BLaER1 treated with 17β-estradiol and CSF1 and Interleukin-3, amounts not matched to agents 10 nM and 100 nM (cell line): ENCODE results near the gene ROBO1.

Experiments used
- H3K27ac ChIP-seq, 11 experiments: shearing (Covaris generic); formaldehyde crosslinking; 2 replicates each; pipeline ENCODE4 v1.8.1; 2022
- H3K27me3 ChIP-seq, 11 experiments: shearing (Covaris generic); formaldehyde crosslinking; 2 replicates each; pipeline ENCODE4 v1.8.1; 2022
- H3K36me3 ChIP-seq, 11 experiments: shearing (Covaris generic); formaldehyde crosslinking; 2 replicates each; pipeline ENCODE4 v1.8.1; 2022
- H3K4me1 ChIP-seq, 10 experiments: shearing (Covaris generic); formaldehyde crosslinking; 2 replicates each; pipeline ENCODE4 v1.8.1; 2022
- H3K4me2 ChIP-seq, 11 experiments: shearing (Covaris generic); formaldehyde crosslinking; 2 replicates each; pipeline ENCODE4 v1.8.1; 2022
- H3K4me3 ChIP-seq, 10 experiments: shearing (Covaris generic); formaldehyde crosslinking; 2 replicates each; pipeline ENCODE4 v1.8.1; 2022
- H3K9ac ChIP-seq, 11 experiments: shearing (Covaris generic); formaldehyde crosslinking; 2 replicates each; pipeline ENCODE4 v1.8.1; 2022
- H3K9me3 ChIP-seq, 11 experiments: shearing (Covaris generic); formaldehyde crosslinking; replicated peaks in 1 of 11; 2 replicates each; pipeline ENCODE4 v1.8.1; 2022
- H4K20me1 ChIP-seq, 11 experiments: shearing (Covaris generic); formaldehyde crosslinking; 2 replicates each; pipeline ENCODE4 v1.8.1; 2022
- Cebpa-rat ChIP-seq, 11 experiments: shearing (Covaris generic); IDR thresholded peaks; 2 replicates each; pipeline ENCODE4 v1.8.1; 2022

Gene ROBO1

GRCh38 chr3:78860567-78860966 lies 907.2 kb downstream of the ROBO1 start:
- H3K4me1 ChIP-seq = peaks cover 0 to 6% (median 0%) of the 10 kb centered on the region in 10 experiments; a peak in 1 of 20 replicates
- H3K4me2 ChIP-seq = no peak overlapping the region
- peaks cover 0 to 11% (median 0%) of the 10 kb centered on the region in 11 experiments; a peak in 2 of 22 replicates for H3K36me3 ChIP-seq
- no peak overlapping the region for H3K27ac ChIP-seq
- no peak for TF ChIP-seq Cebpa-rat (IDR thresholded peaks at IDR 0.05)
- no peak overlapping the region for H3K4me3 ChIP-seq
- H4K20me1 ChIP-seq = no peaks in the 10 kb centered on the region
- no peaks in the 10 kb centered on the region for H3K27me3 ChIP-seq
- no peaks in the 10 kb centered on the region for H3K9me3 ChIP-seq
- no peak overlapping the region for H3K9ac ChIP-seq

DNA sequence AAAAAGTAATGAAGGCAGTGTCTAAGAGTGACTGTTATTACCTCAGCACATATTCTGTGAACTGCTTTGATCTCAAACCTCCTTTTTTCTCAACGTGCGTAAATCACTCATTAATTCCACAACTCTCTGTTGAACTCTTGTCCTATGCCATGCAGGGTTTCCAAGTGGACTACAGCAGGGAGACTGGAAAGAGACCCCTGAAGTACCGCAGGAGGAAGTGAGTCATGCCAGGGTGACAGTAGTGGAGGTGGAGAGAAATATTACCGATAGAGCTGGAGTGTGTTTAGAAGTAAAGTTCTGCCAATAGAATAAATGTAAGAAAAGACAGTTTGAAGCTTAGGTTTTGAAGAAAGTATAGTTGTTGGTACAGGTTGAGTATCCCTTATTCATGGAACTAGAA lies 908.9 kb downstream of the ROBO1 start:
- no peak overlapping the region for H3K4me2 ChIP-seq

GRCh38 chr3:78858174-78858573 lies 909.6 kb downstream of the ROBO1 start:
- no peaks in the 10 kb centered on the region for H3K27me3 ChIP-seq
- peaks cover 0 to 5% (median 0%) of the 10 kb centered on the region in 11 experiments; a peak in 1 of 22 replicates for H3K9me3 ChIP-seq
- no peak overlapping the region for H3K9ac ChIP-seq
- H3K4me2 ChIP-seq = no peak overlapping the region
- H3K36me3 ChIP-seq = peaks cover 0 to 11% (median 0%) of the 10 kb centered on the region in 11 experiments; a peak in 6 of 22 replicates
- TF ChIP-seq Cebpa-rat (IDR thresholded peaks at IDR 0.05) = no peak
- H3K4me1 ChIP-seq = peaks cover 0 to 6% (median 0%) of the 10 kb centered on the region in 10 experiments; a peak in 1 of 20 replicates
- H4K20me1 ChIP-seq = no peaks in the 10 kb centered on the region
- H3K4me3 ChIP-seq = no peak overlapping the region
- H3K27ac ChIP-seq = no peak overlapping the region

More for the DNA sequence above, 908.9 kb downstream of the ROBO1 start:
- no peaks in the 10 kb centered on the region for H4K20me1 ChIP-seq
- no peak overlapping the region for H3K9ac ChIP-seq
- H3K36me3 ChIP-seq = peaks cover 0 to 8% (median 0%) of the 10 kb centered on the region in 11 experiments; a peak in 5 of 22 replicates
- H3K27me3 ChIP-seq = no peaks in the 10 kb centered on the region
- H3K27ac ChIP-seq = no peak overlapping the region
- peaks cover 0 to 6% (median 0%) of the 10 kb centered on the region in 10 experiments; a peak in 1 of 20 replicates for H3K4me1 ChIP-seq
- no peak for TF ChIP-seq Cebpa-rat (IDR thresholded peaks at IDR 0.05)
- H3K4me3 ChIP-seq = no peak overlapping the region
- H3K9me3 ChIP-seq = peaks cover 0 to under 1% (median 0%) of the 10 kb centered on the region in 11 experiments; a peak in 1 of 22 replicates

DNA sequence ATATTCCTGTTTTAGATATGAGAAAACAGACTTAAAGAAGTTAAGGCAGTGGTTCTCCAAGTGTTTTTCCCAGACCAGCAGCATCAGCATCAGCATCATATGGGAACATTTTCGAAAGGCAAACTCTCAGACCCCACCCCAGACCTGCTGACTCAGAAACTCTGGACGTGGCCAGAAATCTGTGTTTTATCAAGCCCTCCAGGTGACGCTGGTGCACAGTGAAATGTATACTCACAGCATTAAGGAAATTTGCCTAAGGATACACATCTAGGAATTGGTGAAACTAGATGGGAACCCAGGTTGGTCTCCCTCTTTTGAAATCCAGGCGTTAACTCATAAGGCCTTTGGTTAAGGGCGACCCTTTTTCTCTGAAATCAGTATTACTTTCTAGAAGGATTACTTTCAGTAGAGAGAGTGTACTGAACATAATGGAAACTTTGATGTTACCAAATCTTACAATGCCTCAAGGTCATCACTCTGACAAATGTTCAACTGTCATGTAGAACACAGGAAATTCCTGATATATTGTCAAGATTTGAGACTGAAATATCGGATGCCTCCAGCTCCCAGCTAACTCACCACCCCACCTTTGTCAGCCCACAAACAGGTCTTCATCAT lies 910.2 kb downstream of the ROBO1 start:
- no peak overlapping the region for H3K27ac ChIP-seq
- H3K27me3 ChIP-seq = no peaks in the 10 kb centered on the region
- H3K4me1 ChIP-seq = peaks cover 0 to 6% (median 0%) of the 10 kb centered on the region in 10 experiments; a peak in 1 of 20 replicates
- H3K4me3 ChIP-seq = no peak overlapping the region
- H4K20me1 ChIP-seq = no peaks in the 10 kb centered on the region
- peaks cover 0 to 11% (median 0%) of the 10 kb centered on the region in 11 experiments; a peak in 5 of 22 replicates for H3K36me3 ChIP-seq
- H3K9ac ChIP-seq = no peak overlapping the region
- TF ChIP-seq Cebpa-rat (IDR thresholded peaks at IDR 0.05) = no peak
- H3K4me2 ChIP-seq = no peak overlapping the region
- H3K9me3 ChIP-seq = peaks cover 0 to 5% (median 0%) of the 10 kb centered on the region in 11 experiments; a peak in 1 of 22 replicates

GRCh38 chr3:78856164-78856563 lies 911.6 kb downstream of the ROBO1 start:
- no peak overlapping the region; a peak in 1 of 22 replicates for H3K27ac ChIP-seq
- H3K4me3 ChIP-seq = no peak overlapping the region
- H3K36me3 ChIP-seq = peaks cover 0 to 15% (median 0%) of the 10 kb centered on the region in 11 experiments; a peak in 5 of 22 replicates
- no peaks in the 10 kb centered on the region for H4K20me1 ChIP-seq
- no peak overlapping the region for H3K9ac ChIP-seq
- H3K4me1 ChIP-seq = peaks cover 0 to 6% (median 0%) of the 10 kb centered on the region in 10 experiments; a peak in 1 of 20 replicates
- no peak for TF ChIP-seq Cebpa-rat (IDR thresholded peaks at IDR 0.05)
- no peak overlapping the region for H3K4me2 ChIP-seq
- no peaks in the 10 kb centered on the region for H3K27me3 ChIP-seq
- peaks cover 0 to 5% (median 0%) of the 10 kb centered on the region in 11 experiments; a peak in 1 of 22 replicates for H3K9me3 ChIP-seq

GRCh38 chr3:78855190-78855589 lies 912.6 kb downstream of the ROBO1 start:
- TF ChIP-seq Cebpa-rat (IDR thresholded peaks at IDR 0.05) = no peak
- Histone ChIP-seq H3K36me3 (peaks cover 0 to 18% (median 0%) of the 10 kb centered on the region in 11 experiments; a peak in 5 of 22 replicates), H3K4me1 (peaks cover 0 to 6% (median 0%) of the 10 kb centered on the region in 10 experiments; a peak in 1 of 20 replicates), H3K9ac (no peak overlapping the region), H3K4me2 (no peak overlapping the region), H3K27me3 (no peaks in the 10 kb centered on the region), H3K4me3 (no peak overlapping the region), H3K27ac (no peak overlapping the region), H4K20me1 (no peaks in the 10 kb centered on the region), H3K9me3 (peaks cover 0 to 5% (median 0%) of the 10 kb centered on the region in 11 experiments; a peak in 1 of 22 replicates)

GRCh38 chr3:78848392-78849288 lies 919.2 kb downstream of the ROBO1 start:
- no peak overlapping the region for H3K4me2 ChIP-seq

DNA sequence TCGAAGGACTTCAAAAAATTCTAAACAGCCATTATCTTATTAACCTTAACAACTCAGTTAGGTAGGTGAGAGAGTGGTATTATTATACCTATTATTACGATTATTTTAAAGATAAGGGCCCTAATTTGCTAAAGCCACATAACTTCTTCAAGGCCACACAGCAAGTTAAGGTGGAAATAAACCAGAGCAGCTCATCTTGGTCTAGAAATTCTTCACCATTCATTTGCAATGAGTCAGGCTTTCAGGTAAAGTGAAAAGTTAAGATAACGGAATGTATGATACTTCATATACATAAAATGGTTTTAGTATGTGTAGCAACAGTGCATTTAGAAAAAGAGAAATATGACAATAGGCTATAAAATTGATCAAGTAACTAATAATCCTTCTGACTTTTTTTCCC lies 920.2 kb downstream of the ROBO1 start:
- no peak overlapping the region for H3K27ac ChIP-seq
- no peaks in the 10 kb centered on the region for H3K4me1 ChIP-seq
- H3K36me3 ChIP-seq = peaks cover 0 to 23% (median 0%) of the 10 kb centered on the region in 11 experiments; a peak in 2 of 22 replicates
- H3K4me2 ChIP-seq = no peak overlapping the region
- H3K9ac ChIP-seq = no peak overlapping the region
- no peaks in the 10 kb centered on the region for H3K27me3 ChIP-seq
- no peak for TF ChIP-seq Cebpa-rat (IDR thresholded peaks at IDR 0.05)
- no peaks in the 10 kb centered on the region for H4K20me1 ChIP-seq
- H3K9me3 ChIP-seq = no peaks in the 10 kb centered on the region
- H3K4me3 ChIP-seq = no peak overlapping the region

More at GRCh38 chr3:78848392-78849288, 919.2 kb downstream of the ROBO1 start:
- H3K9ac ChIP-seq = no peak overlapping the region
- no peaks in the 10 kb centered on the region for H3K4me1 ChIP-seq
- no peak overlapping the region for H3K4me3 ChIP-seq
- H4K20me1 ChIP-seq = no peaks in the 10 kb centered on the region
- peaks cover 0 to 29% (median 0%) of the 10 kb centered on the region in 11 experiments; a peak in 5 of 22 replicates for H3K36me3 ChIP-seq
- peaks cover 0 to 2% (median 0%) of the 10 kb centered on the region in 11 experiments; a peak in 1 of 22 replicates for H3K9me3 ChIP-seq
- no peak overlapping the region for H3K27ac ChIP-seq
- no peak for TF ChIP-seq Cebpa-rat (IDR thresholded peaks at IDR 0.05)
- H3K27me3 ChIP-seq = no peaks in the 10 kb centered on the region

GRCh38 chr3:78847203-78847602 lies 920.6 kb downstream of the ROBO1 start:
- Histone ChIP-seq H3K4me2 (no peak overlapping the region), H3K4me1 (no peaks in the 10 kb centered on the region), H3K27ac (no peak overlapping the region), H3K36me3 (peaks cover 0 to 20% (median 0%) of the 10 kb centered on the region in 11 experiments; a peak in 2 of 22 replicates), H3K4me3 (no peak overlapping the region), H3K9me3 (no peaks in the 10 kb centered on the region), H3K27me3 (no peaks in the 10 kb centered on the region), H4K20me1 (no peaks in the 10 kb centered on the region), H3K9ac (no peak overlapping the region)
- TF ChIP-seq Cebpa-rat (IDR thresholded peaks at IDR 0.05) = no peak
